ENCODE data around the gene AMZ1. TPM values are rescaled to one million over a fixed set of nuclear protein-coding genes. Genes with fewer than 3 reads are reported as not detected.

AMZ1 gene
- total RNA-seq, 1 experiment from 2014 or later = 0.74 TPM

DNA sequence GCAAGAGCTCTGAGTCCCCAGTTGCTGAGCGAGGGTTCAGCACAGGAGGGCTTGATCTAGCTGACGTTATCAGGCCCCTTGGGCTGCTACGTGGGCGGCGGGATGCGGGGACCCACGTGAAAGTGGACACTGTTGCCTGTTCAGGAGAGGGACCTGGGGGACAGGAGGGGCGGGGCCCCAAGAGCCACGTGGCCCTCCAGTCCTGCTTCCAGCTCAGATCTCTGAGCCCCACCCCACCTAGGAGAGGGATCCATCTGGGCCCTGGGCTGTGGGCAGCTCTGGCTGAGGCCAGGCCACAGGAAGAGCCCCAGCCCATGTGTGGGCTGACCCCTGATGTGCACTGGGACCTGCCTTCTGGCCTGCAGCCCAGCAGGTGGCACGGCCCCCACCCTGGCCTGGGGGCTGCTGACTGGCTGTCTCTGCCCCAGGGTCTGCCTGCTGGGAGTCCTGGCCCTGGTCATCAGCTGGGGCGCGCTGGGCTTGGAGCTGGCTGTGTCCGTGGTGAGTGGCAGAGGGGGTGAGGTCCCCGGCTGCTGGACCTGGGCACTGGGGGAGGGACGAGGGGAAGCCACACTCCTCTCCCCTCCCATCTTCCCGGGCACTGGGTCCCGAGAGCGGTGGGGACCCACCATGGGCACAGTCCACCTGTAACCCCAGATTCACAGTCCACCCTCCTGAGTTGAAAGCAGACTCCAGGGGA is 38.7 kb upstream of the AMZ1 start:
- H3K79me2 ChIP-seq (ENCODE audit: insufficient read depth, low read length) = no peaks in the 10 kb centered on the region
- no peaks in the 10 kb centered on the region for H3K9me3 ChIP-seq (ENCODE audit: control insufficient read depth, low read depth, low read length)
- H3T11ph ChIP-seq (ENCODE audit: low read length) = no peak overlapping the region
- TF ChIP-seq, protein P1, sequence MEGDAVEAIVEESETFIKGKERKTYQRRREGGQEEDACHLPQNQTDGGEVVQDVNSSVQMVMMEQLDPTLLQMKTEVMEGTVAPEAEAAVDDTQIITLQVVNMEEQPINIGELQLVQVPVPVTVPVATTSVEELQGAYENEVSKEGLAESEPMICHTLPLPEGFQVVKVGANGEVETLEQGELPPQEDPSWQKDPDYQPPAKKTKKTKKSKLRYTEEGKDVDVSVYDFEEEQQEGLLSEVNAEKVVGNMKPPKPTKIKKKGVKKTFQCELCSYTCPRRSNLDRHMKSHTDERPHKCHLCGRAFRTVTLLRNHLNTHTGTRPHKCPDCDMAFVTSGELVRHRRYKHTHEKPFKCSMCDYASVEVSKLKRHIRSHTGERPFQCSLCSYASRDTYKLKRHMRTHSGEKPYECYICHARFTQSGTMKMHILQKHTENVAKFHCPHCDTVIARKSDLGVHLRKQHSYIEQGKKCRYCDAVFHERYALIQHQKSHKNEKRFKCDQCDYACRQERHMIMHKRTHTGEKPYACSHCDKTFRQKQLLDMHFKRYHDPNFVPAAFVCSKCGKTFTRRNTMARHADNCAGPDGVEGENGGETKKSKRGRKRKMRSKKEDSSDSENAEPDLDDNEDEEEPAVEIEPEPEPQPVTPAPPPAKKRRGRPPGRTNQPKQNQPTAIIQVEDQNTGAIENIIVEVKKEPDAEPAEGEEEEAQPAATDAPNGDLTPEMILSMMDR (conservative IDR thresholded peaks at IDR 0.05) = no peak
- H3K56ac ChIP-seq (ENCODE audit: insufficient read length, low read depth, low read length) = no peak overlapping the region
- H3K4me1 ChIP-seq (ENCODE audit: insufficient read depth, low read length) = peaks cover 3% of the 10 kb centered on the region; the same call in 1 of the 2 replicates
- no peak overlapping the region for H2AK5ac ChIP-seq (ENCODE audit: insufficient read length, low read length)
- H3K27ac ChIP-seq (ENCODE audit: insufficient read length, low read depth, low read length) = no peak overlapping the region
- H2BK120ac ChIP-seq (ENCODE audit: low read depth, low read length, poor library complexity, severe bottlenecking) = no peak overlapping the region
- H3K36me3 Mint-ChIP-seq (ENCODE audit: insufficient read depth in 1 of 3, low read depth in 3 of 3) = peaks cover 19 to 33% (median 30%) of the 10 kb centered on the region in 3 experiments; a peak in 6 of 7 replicates
- H3K18ac ChIP-seq (ENCODE audit: insufficient read length, low read depth, low read length) = no peak overlapping the region
- H3K4ac ChIP-seq (ENCODE audit: low read depth, low read length) = no peak overlapping the region
- H3K9ac ChIP-seq (ENCODE audit: extremely low read depth, insufficient read length, low read length) = no peak overlapping the region
- no peak overlapping the region for H4K5ac ChIP-seq (ENCODE audit: insufficient read length, low read depth, low read length)
- H4K91ac ChIP-seq (ENCODE audit: insufficient read length, low read depth, low read length) = no peak overlapping the region
- no peak overlapping the region for H2BK20ac ChIP-seq (ENCODE audit: low read depth, low read length, poor library complexity, severe bottlenecking)
- no peaks in the 10 kb centered on the region for H3K23me2 ChIP-seq (ENCODE audit: insufficient read length, low read depth, low read length, poor library complexity, severe bottlenecking)
- H2AFZ ChIP-seq (ENCODE audit: low read length) = no peak overlapping the region
- H3K79me1 ChIP-seq (ENCODE audit: insufficient read depth, low read depth, low read length, poor library complexity, severe bottlenecking) = peaks cover 3% of the 10 kb centered on the region
- no peaks in the 10 kb centered on the region for H4K20me1 ChIP-seq (ENCODE audit: control insufficient read depth, insufficient read depth, insufficient read length)
- peaks cover 11 to 20% of the 10 kb centered on the region in 2 experiments for H3K4me1 Mint-ChIP-seq
- H2BK12ac ChIP-seq (ENCODE audit: insufficient read length, low read depth, low read length) = no peak overlapping the region
- no peak for DNase-seq
- H3K9me3 Mint-ChIP-seq = no peaks in the 10 kb centered on the region
- H2BK5ac ChIP-seq (ENCODE audit: insufficient read length, low read length) = no peak overlapping the region
- peak overlapping the region in 1 of 3 experiments; percentile 44; a peak in 1 of 7 replicates for H3K27ac Mint-ChIP-seq
- no peak overlapping the region for H4K8ac ChIP-seq (replicated peaks; ENCODE audit: insufficient read length, low read depth, low read length)
- H3K4me3 Mint-ChIP-seq = no peak overlapping the region
- H3K27me3 ChIP-seq (ENCODE audit: insufficient read depth, low read length) = no peaks in the 10 kb centered on the region
- no peak overlapping the region for H3K14ac ChIP-seq (ENCODE audit: insufficient read depth, low read length)
- H3K23ac ChIP-seq (ENCODE audit: insufficient read length, low read depth, low read length) = no peak overlapping the region
- no peaks in the 10 kb centered on the region for H3K27me3 Mint-ChIP-seq (ENCODE audit: low read depth)
- no peak overlapping the region for H2BK15ac ChIP-seq (ENCODE audit: low read depth, low read length)
- WGBS (ENCODE audit: extremely low coverage, insufficient read length, low lambda C conversion rate) = no CpG with 5 or more reads among the region's 18 CpGs
- no peak overlapping the region for H3K4me2 ChIP-seq (ENCODE audit: insufficient read depth, insufficient read length, low read length)

Measured in H9 (cell line).